Body of pancreas (tissue), 4 donors: ENCODE data around the gene CHEK1. TPM values are rescaled to one million over a fixed set of nuclear protein-coding genes. Genes with fewer than 3 reads are reported as not detected.

Source experiments
- ATAC-seq: fragments of 150-250 bp; one replicate; pipeline ENCODE4 v1.9.1; 2016
- DNase-seq, 4 donors: peaks; one replicate each; pipeline ENCODE4 v3.0.0-alpha.2; 2019
- H3K27ac ChIP-seq, 4 donors: fragments of 200-600 bp; sonication (generic); 1 replicate in 3 of 4; 2 replicates in 1 of 4; pipeline versions ENCODE4 v1.5.1 to v1.6.1; 2016 to 2019; ENCODE audit warnings: mild to moderate bottlenecking in 1 of 4, mixed read lengths in 1 of 4, moderate library complexity in 1 of 4
- H3K27me3 ChIP-seq, 2 donors: fragments of 200-600 bp; sonication (generic); one replicate each; pipeline ENCODE4 v1.6.0; 2016; ENCODE audit warnings: mild to moderate bottlenecking in 1 of 2
- H3K36me3 ChIP-seq, 2 donors: fragments of 200-600 bp; sonication (generic); replicated peaks in 1 of 2; 2 replicates each; pipeline ENCODE4 v1.5.1; 2016; ENCODE audit warnings: low read depth in 2 of 2; ENCODE audit not compliant: insufficient read depth in 1 of 2
- H3K4me1 ChIP-seq: fragments of 200-600 bp; sonication (generic); one replicate; pipeline ENCODE4 v1.6.0; 2016
- H3K4me3 ChIP-seq, 2 donors: fragments of 200-600 bp; sonication (generic); 1 replicate in 1 of 2; 2 replicates in 1 of 2; pipeline ENCODE4 v1.5.1; 2016 to 2019
- H3K9me3 ChIP-seq, 3 donors: fragments of 200-600 bp; sonication (generic); 1 replicate in 2 of 3; 2 replicates in 1 of 3; pipeline ENCODE4 v1.5.1; 2016
- POLR2A ChIP-seq, 3 donors: fragments of 450-650 bp; IDR thresholded peaks; one replicate each; pipeline ENCODE4 v1.6.1; 2016; ENCODE audit warnings: antibody characterized with exemption in 3 of 3, mild to moderate bottlenecking in 2 of 3
- WGBS, 2 donors: methylation state at CpG; one replicate each; pipeline ENCODE4 v1.1.5; 2017; 5-methylcytosine and 5-hydroxymethylcytosine counted together
- intact Hi-C: fragments of 100-400 bp; cut with DNase I; formaldehyde crosslinking; loops from one replicate; pipeline ENCODE4 v1.15.1; 2023
- total RNA-seq, 2 donors: library from RNA; depleted of rRNA; stranded (reverse); fragments of >200 nt; gene quantifications; one replicate each; pipeline ENCODE4 v1.1.0, GENCODE V29; 2016
- TF ChIP-seq, protein P1 (sequence below), 7 experiments: fragments of 450-650 bp in 4 of 7; fragments of 200-600 bp in 3 of 7; sonication (generic) in 3 of 7; IDR thresholded peaks; one replicate each; pipeline ENCODE4 v1.5.1; 2016 to 2019; ENCODE audit warnings: antibody characterized with exemption in 7 of 7

CHEK1 gene
- total RNA-seq, 2 donors from 2014 or later: 0.33 to 1.8 TPM

DNA sequence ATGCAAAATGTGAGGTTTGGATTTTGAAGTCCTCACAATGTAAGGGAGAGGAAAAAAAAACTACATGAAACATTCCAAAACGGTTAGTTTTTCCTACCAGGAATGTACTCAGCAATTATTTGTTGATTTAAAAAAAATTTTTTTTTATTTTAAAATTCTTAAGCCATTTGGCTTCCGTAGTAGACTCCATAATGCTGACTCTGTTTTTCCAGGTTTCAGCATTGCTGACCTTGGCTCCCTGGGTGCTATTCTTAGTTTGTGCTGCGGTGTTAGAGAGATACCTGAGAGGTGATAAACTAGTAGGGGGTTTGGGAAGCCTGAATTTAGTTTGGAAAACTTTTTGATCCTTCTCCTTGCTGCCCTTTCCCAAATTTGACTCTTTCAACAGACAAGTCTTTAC, 21.8 kb upstream of the CHEK1 start:
- intact Hi-C loops: no loop called here
- no peaks in the 10 kb centered on the region for H3K9me3 ChIP-seq
- TF ChIP-seq, protein P1, sequence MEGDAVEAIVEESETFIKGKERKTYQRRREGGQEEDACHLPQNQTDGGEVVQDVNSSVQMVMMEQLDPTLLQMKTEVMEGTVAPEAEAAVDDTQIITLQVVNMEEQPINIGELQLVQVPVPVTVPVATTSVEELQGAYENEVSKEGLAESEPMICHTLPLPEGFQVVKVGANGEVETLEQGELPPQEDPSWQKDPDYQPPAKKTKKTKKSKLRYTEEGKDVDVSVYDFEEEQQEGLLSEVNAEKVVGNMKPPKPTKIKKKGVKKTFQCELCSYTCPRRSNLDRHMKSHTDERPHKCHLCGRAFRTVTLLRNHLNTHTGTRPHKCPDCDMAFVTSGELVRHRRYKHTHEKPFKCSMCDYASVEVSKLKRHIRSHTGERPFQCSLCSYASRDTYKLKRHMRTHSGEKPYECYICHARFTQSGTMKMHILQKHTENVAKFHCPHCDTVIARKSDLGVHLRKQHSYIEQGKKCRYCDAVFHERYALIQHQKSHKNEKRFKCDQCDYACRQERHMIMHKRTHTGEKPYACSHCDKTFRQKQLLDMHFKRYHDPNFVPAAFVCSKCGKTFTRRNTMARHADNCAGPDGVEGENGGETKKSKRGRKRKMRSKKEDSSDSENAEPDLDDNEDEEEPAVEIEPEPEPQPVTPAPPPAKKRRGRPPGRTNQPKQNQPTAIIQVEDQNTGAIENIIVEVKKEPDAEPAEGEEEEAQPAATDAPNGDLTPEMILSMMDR (IDR thresholded peaks at IDR 0.05): no peak
- no peak for TF ChIP-seq POLR2A (IDR thresholded peaks at IDR 0.05)
- DNase-seq: no peak
- 39 to 41% methylated on average over 3 of the region's 3 CpGs for WGBS, 2 donors
- H3K27me3 ChIP-seq: no peaks in the 10 kb centered on the region
- no peak overlapping the region for H3K27ac ChIP-seq
- no peak overlapping the region for H3K4me3 ChIP-seq
- H3K36me3 ChIP-seq: peaks cover 25 to 56% of the 10 kb centered on the region in 2 donors
- no peak for ATAC-seq
- no peaks in the 10 kb centered on the region for H3K4me1 ChIP-seq

DNA sequence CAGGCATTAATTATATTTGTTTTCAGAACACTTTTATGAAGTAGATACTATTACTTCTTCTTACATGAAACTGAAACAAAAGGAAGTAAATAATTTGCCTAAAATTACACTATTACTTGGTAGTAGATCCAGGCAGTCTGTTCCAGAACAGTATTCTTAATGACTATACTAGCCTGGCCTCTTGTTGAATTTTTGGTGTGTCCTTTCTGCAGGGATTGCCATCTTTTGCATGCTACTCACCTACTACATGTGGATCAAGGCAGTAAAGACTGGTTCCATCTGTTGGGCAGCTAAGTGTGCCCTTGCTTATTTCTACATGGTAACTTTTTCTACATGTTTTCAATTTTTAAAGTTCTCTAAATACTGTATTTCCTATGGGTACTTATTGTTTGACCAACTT, 19.5 kb upstream of the CHEK1 start:
- TF ChIP-seq, protein P1 (IDR thresholded peaks at IDR 0.05): no peak
- no peak for TF ChIP-seq POLR2A (IDR thresholded peaks at IDR 0.05)
- Histone ChIP-seq H3K27me3 (no peaks in the 10 kb centered on the region), H3K27ac (no peak overlapping the region), H3K4me1 (no peaks in the 10 kb centered on the region), H3K9me3 (no peaks in the 10 kb centered on the region), H3K4me3 (no peak overlapping the region), H3K36me3 (peaks cover 29 to 61% of the 10 kb centered on the region in 2 donors)
- ATAC-seq (no peak), DNase-seq (no peak)
- intact Hi-C loops: no loop called here

DNA sequence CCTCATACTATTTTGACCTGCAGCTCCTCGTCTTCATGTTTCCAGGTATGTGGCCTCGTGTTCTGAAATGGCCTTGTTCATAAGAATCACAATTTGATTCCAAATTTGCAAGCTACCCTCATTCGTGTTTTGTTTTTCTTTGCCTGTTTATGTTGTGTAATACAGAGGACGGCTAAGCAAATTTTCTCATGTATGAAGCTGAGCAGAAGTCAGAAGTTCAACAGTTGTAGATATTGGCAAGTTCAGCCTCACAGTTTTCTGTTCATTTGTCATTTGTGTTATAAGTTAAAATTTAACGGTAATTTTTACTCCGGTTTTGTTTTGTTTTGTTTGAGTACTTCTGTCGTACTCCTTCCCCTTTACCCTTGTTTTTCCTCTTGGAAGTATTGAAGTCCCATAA, 15.4 kb upstream of the CHEK1 start:
- Histone ChIP-seq H3K9me3 (no peaks in the 10 kb centered on the region), H3K4me1 (no peaks in the 10 kb centered on the region), H3K27ac (no peak overlapping the region), H3K4me3 (no peak overlapping the region), H3K27me3 (no peaks in the 10 kb centered on the region), H3K36me3 (peaks cover 19 to 66% of the 10 kb centered on the region in 2 donors)
- WGBS, 2 donors: 65 to 66% methylated on average over 7 of the region's 7 CpGs
- ATAC-seq (no peak), DNase-seq (no peak)
- intact Hi-C loops: no loop called here
- TF ChIP-seq, protein P1 (IDR thresholded peaks at IDR 0.05): no peak
- no peak for TF ChIP-seq POLR2A (IDR thresholded peaks at IDR 0.05)

DNA sequence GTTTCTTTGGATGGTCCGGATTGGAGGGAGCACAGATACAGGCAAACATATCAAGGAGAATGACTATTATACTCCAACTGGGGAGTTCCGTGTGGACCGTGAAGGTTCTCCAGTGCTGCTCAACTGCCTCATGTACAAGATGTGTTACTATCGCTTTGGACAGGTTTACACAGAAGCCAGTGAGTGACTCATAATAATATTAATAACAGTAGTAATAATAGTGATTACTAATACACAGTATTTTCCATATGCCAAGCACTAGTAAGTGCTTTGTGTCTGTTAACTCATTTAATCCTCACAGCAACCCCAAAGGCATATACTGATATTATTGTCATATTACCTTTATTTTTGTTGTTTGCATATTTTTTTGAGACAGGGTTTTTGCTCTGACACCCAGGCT, 6.6 kb upstream of the CHEK1 start:
- ATAC-seq: no peak

DNA sequence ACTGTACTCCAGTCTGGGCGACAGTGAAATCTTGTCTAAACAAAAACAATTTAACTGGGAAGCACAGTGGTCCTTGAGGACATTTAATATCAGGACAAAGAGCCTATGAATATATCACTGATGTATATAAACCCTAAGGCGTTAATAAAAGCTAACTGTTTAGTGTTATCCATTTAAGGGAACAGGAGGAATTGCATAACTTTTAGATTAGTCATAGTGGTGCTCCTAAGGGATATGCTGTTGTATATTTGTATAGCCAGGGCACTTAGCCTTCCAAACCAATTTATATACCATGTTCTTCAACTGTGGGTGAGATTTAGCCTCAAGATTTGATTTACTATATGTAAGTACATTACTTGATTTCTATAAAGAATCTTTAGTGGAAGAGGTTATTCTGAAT, 3.0 kb upstream of the CHEK1 start:
- H3K4me1 ChIP-seq: peaks cover 16% of the 10 kb centered on the region
- peaks cover 28 to 40% of the 10 kb centered on the region in 2 donors for H3K36me3 ChIP-seq
- H3K27ac ChIP-seq: no peak overlapping the region
- 72 to 85% methylated on average over 2 of the region's 2 CpGs for WGBS, 2 donors
- ATAC-seq (no peak), DNase-seq (no peak)
- H3K4me3 ChIP-seq: no peak overlapping the region
- no peaks in the 10 kb centered on the region for H3K9me3 ChIP-seq
- no peaks in the 10 kb centered on the region for H3K27me3 ChIP-seq
- intact Hi-C loops: loop anchor here (10.0 kb wide), 1 partner anchor 47 kb away; no protein-coding TSS in a partner anchor
- TF ChIP-seq, protein P1 (IDR thresholded peaks at IDR 0.05): no peak
- TF ChIP-seq POLR2A (IDR thresholded peaks at IDR 0.05): no peak

More for the DNA sequence above, 6.6 kb upstream of the CHEK1 start:
- no peak for TF ChIP-seq POLR2A (IDR thresholded peaks at IDR 0.05)
- TF ChIP-seq, protein P1 (IDR thresholded peaks at IDR 0.05): no peak
- intact Hi-C loops: no loop called here
- H3K9me3 ChIP-seq: no peaks in the 10 kb centered on the region
- H3K4me1 ChIP-seq: no peaks in the 10 kb centered on the region
- H3K4me3 ChIP-seq: no peak overlapping the region
- H3K36me3 ChIP-seq: peaks cover 28 to 69% of the 10 kb centered on the region in 2 donors
- no peak for DNase-seq
- no peak overlapping the region for H3K27ac ChIP-seq
- no peaks in the 10 kb centered on the region for H3K27me3 ChIP-seq
- 84 to 88% methylated on average over 4 of the region's 4 CpGs for WGBS, 2 donors
